ENCODE data around the gene NFKBIE.

Gene NFKBIE

GRCh38 chr6:44272529-44272928 is 7.2 kb upstream of the NFKBIE start:
- no peak for DNase-seq

DNA sequence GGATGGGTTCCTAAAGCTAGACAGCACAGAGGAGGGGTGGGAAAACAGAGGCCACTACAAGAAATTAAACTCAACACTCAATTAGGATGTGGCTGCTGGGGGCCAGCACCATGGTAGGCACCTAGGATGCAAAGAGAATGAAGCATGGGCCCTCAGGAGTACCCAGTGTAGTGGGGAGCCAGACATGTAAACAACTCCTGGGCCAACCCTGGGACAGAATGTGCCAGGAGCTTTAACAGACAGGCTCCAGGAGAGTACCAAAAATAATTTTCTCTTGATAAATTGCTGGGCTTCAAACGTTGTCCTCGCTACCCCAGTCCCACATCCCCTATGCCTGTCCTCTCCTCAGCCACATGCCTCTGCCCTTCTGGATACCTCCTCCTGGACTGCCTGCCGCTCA is 6.6 kb upstream of the NFKBIE start:
- no peak for DNase-seq

- no peak for DNase-seq
Measured at GRCh38 chr6:44271406-44271723, 6.0 kb upstream of the NFKBIE start.

DNA sequence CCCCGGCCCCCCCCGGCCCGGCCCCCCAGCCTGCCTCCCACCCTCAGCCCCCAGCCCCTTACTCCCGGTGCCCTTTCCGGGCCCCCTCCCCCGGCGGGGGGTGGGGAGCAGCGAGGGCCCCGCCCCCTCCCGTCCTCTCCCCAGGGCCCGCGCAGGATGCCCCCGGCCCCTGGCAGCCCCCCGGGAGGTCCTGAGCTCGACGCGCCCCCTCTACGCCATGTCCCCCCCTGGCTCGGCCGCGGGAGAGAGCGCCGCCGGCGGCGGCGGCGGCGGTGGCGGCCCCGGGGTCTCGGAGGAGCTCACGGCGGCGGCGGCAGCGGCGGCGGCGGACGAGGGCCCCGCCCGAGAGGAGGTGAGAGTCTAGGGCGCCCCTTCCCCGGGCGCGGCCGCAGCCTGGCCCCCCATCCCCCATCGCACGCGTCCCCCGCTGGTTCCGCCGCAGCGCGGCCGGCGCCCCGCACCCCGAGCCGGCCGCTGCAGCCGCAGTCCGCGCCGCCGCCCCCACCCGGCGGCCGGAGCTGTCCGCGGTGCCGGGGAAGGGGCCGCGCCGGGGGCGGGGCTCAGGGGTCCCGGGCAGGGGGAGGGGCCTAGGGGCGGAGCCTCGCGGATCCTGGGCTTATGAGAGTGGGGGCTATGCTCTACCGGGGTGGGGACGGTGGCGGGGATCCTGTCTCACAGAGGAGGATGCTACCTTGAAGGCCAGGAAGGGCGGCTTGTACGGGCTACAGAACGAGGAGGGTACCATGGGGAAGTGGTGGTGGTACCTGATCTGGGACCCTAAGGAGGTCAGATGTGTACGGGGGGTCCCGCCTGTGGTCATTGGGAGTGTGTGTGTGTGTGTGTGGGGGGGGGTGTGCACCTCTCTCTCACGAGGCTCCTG is 5.4 kb upstream of the NFKBIE start:
- DNase-seq: no peak

DNA sequence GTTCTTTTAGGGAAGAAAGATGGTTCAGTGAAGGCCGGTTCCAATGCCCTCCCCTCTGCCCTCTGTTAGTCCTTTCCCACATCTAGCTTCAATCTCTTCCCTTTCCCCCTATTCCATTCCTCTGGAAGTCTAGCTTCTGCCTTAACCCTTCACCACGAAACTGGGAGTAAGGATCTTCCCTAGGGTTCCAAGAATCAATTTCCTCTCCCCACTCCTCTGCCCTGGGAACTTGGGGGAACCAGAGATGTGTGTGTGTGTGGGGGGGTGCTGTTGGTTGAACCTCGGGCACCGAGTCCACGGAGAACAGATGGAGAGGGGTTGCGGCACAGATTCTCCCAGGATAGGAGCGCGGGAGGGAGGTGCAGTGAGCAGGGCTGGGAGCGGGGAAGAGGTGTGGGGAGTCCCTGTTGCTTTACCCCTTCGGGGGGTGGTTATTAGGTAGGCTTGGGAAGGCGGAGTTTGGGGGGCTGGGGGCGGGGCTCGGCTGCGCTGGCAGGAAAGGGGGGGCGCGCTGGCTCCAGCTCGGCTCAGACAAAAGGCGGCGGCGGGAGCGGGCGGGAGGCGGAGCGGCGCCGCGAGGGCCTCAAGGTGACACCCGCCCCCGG is 4.7 kb upstream of the NFKBIE start, which contains the start of gene TMEM151B:
TSS of gene TMEM151B (plus strand) at position 530 of the 605 bp plus-strand sequence. CDS start 293 bp downstream, outside the sequence.
- no peak for DNase-seq

DNA sequence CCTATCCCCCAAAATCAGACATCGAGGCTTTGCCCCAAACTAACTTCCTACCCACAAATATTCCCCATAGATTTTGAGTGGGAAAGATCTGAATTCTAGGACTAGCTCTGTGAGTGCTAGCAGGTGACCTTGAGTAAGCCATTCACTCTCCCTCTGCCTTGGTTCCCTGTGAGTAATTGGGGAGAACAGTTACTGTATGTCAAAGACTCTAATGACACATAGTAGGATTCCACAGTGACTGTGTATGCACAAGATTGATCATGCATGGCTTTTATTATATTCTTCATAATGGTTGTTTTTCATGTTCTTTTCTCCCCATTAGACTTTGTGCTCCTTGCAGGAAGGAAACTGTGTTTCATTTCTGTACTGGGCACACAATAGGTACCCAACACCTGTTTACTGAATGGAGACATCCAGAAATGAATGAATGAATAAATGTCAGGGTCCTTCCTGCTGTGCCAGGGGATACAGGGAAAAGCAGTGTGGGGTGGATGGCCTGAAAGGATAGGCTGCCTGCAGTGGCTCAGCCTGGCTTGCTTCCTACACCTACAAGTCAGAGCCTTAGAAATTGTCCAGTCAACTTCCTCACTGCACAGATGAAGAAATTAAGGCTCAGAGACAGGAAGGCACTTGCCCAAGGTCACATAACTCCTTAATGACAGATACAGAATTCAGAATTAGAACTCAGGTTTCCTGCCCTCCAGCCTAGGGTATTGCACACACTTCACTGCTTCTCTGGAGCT is 4.0 kb upstream of the NFKBIE start:
- no peak for DNase-seq

GRCh38 chr6:44268095-44268628 is 2.8 kb upstream of the NFKBIE start:
- DNase-seq: peak; percentile 11

GRCh38 chr6:44267252-44267651 is 1.9 kb upstream of the NFKBIE start:
- DNase-seq: no peak

- DNase-seq: no peak
Measured at GRCh38 chr6:44266347-44266746, 996 bp upstream of the NFKBIE start.

DNA sequence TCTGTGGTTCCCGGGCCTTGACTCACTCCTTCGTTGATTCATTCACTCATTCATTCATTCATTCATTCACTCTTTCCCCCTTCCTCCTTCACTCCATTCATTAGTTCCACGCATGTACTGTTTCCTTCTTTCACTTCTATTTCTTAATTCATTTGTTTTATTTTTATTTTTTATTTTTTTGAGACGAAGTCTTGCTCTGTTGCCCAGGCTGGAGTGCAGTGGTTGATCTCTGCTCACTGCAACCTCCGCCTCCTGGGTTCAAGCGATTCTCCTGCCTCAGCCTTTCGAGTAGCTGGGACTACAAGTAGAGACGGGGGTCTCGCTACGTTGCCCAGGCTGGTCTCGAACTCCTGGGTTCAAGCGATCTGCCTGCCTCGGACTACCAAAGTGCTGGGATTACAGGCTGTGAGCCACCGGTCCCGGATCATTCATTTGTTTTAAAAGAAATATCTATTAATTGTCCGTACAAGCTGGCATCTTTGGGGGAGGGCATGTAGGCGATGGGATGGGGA is 427 bp upstream of the NFKBIE start:
- no peak for DNase-seq

GRCh38 chr6:44264154-44265006 is 971 bp downstream of the NFKBIE start:
- DNase-seq: no peak

GRCh38 chr6:44263354-44264100 is 1.8 kb downstream of the NFKBIE start:
- DNase-seq: no peak

DNA sequence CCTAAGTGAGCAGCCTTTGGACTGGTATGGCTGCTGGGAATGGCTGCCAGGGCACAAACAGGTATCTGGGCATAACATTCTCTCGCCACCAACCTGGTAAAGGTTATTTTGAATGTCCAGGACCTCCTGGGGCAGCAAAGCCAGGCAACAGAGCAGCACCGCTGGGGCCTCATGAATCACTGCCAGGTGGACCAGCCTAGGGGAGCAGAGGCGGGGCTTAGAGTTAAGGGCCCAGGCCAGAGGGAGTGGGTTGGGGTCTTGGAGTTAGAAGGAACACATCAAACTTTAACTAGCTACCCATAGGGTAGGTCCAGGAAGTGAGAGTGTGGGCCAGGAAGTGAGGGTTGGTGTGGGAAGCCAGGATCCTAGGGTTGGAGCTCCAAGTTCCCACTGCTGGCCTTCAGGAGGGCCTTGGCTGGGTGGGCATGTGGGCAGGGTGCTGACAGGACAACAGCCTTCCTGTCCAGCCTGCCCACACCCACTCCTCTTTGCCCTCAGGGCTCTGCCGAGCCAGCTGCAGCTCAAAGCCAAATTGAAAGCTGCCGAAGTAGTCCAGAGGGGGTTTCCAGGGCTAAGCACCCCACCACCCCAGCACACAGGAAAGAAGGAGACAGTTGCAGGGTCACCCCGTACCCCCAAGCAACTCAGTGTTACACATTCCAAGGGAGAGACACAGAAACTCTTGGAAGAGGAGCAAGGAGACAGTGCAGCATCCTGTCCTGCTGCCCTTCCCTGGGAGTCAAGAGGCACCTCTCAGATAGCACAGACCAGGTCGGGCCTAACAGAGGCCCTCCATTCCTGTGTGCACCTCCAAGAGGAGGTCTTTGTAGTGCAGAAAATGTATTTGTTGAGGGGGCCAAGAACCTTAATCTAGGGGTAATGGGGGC is 2.6 kb downstream of the NFKBIE start:
- DNase-seq: no peak

- peak; percentile 34 for DNase-seq
Measured at GRCh38 chr6:44261581-44261980, 3.8 kb downstream of the NFKBIE start.

DNA sequence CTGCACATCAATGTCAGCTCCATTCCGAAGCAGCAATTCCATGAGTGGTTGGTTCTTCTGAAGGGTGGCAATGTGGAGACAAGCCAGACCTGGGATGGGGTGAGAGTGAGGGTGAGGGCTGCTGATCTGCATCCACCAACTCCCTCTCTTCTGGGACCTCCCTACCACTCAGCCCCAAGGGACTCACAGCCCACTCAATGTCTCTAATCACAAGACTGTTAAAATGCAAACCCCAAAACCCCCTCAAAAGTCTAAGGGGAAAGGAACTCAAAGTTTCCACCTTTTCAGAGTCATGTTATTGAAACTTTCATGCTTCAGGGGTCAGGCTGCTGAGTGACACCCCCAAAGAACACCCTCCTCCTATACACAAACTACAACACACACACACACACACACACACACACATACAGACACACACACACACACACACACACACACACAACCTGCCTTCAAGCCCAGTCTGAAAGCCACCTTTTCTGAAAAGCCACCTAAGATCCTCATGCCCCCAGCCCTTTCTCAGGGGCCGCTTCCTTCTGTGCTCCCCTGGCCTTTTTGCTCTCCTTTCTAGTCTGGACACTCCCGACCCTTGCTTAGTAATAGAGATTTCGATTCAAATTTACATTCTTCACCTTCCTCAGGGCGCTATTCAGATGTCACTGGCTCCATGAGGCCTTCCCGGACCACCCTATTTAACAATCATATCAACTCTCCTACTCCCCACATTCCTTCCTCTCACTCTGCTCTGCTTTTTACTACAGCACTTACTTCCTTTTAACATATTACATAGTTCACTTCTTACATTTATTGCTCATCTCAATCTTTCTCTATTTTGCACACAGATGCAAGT is 4.7 kb downstream of the NFKBIE start:
- DNase-seq: no peak

DNA sequence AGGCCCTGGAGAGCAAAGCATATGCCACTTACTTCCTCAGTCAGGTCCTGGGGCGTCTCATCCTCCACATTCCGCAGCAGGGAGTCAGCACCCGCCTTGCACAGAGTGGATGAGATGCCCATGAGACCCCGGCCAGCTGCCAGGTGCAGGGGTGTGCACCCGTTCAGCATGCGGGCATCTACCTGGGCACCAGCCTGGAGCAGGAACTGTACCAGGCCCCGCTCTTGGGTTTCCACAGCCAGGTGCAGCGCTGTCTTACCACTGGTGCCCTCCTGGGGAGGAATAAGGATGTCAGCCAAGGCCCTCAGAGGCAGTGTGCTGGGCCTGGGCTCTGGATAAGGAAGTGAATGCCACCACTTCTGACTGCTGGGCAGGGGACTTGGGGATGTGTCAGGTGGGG is 5.3 kb downstream of the NFKBIE start:
- no peak for DNase-seq

GRCh38 chr6:44258921-44259320 is 6.4 kb downstream of the NFKBIE start:
- no peak for DNase-seq

GRCh38 chr6:44258325-44258863 is 7.0 kb downstream of the NFKBIE start:
- DNase-seq: no peak

DNA sequence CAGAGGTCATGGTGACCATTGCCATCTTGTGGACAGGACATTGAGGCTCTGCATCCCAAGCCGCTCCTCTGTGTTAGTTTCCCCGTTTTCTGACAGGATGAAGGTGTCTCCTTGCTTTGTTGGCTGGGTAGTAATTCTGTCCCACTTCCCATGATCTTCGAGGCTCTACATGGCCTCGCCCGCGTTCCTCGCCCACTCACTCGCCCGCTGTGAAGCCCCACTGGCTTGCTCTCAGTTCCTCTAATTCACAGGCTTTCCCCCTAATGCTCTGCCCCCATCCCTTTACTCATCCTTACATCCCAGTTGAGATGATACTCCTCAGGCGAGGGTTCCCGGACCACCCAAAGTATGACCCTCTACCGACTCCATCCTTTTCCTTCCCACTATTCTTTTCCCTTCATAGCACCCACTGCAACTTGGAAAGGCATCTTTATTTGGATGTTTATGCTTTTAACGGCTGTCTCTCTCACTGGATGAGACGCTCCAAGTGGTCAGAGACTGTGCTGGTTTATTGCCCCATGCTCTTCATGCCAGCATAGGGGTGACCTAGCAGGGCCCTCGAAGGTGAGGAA is 7.5 kb downstream of the NFKBIE start:
- no peak for DNase-seq

Data from DMS 273 treated with DMSO at 0.1 percent for 48 hours (cell line).